Measurements from ENCODE around the gene STK39.

STK39 gene

GRCh38 chr2:168049609-168050008 is 197.8 kb downstream of the STK39 start:
- DNase-seq (ENCODE audit: low read depth in 1 of 2, low spot score in 1 of 2): no peak
- TF ChIP-seq SPI1 (IDR thresholded peaks at IDR 0.05; ENCODE audit: borderline replicate concordance, low read depth): no peak
- TF ChIP-seq REST (IDR thresholded peaks at IDR 0.05; ENCODE audit: insufficient replicate concordance, low read depth): no peak
- TF ChIP-seq POLR2AphosphoS5 (IDR thresholded peaks at IDR 0.05; ENCODE audit: low read depth): no peak
- TF ChIP-seq GABPA (IDR thresholded peaks at IDR 0.05; ENCODE audit: low read depth): no peak
- TF ChIP-seq CTCF (IDR thresholded peaks at IDR 0.05; ENCODE audit: insufficient read depth, low read length): no peak
- H3K27ac ChIP-seq (replicated peaks): no peak overlapping the region
- no peak overlapping the region for H3K4me3 ChIP-seq (replicated peaks; ENCODE audit: insufficient read depth, low read length)
- no peaks in the 10 kb centered on the region for H3K27me3 ChIP-seq (ENCODE audit: insufficient read depth, poor library complexity, severe bottlenecking)

GRCh38 chr2:168047091-168047690 is 200.2 kb downstream of the STK39 start:
- no peak for DNase-seq (ENCODE audit: low read depth in 1 of 2, low spot score in 1 of 2)
- TF ChIP-seq REST (IDR thresholded peaks at IDR 0.05; ENCODE audit: insufficient replicate concordance, low read depth): no peak
- TF ChIP-seq GABPA (IDR thresholded peaks at IDR 0.05; ENCODE audit: low read depth): no peak
- no peak for TF ChIP-seq CTCF (IDR thresholded peaks at IDR 0.05; ENCODE audit: insufficient read depth, low read length)
- no peak for TF ChIP-seq POLR2AphosphoS5 (IDR thresholded peaks at IDR 0.05; ENCODE audit: low read depth)
- TF ChIP-seq SPI1 (IDR thresholded peaks at IDR 0.05; ENCODE audit: borderline replicate concordance, low read depth): no peak
- H3K27me3 ChIP-seq (ENCODE audit: insufficient read depth, poor library complexity, severe bottlenecking): no peaks in the 10 kb centered on the region
- no peak overlapping the region for H3K4me3 ChIP-seq (replicated peaks; ENCODE audit: insufficient read depth, low read length)
- H3K27ac ChIP-seq (replicated peaks): no peak overlapping the region

GRCh38 chr2:168044579-168044978 is 202.8 kb downstream of the STK39 start:
- Histone ChIP-seq H3K4me3 (replicated peaks; ENCODE audit: insufficient read depth, low read length) (no peak overlapping the region), H3K27me3 (ENCODE audit: insufficient read depth, poor library complexity, severe bottlenecking) (no peaks in the 10 kb centered on the region), H3K27ac (replicated peaks) (no peak overlapping the region)
- no peak for TF ChIP-seq SPI1 (IDR thresholded peaks at IDR 0.05; ENCODE audit: borderline replicate concordance, low read depth)
- TF ChIP-seq REST (IDR thresholded peaks at IDR 0.05; ENCODE audit: insufficient replicate concordance, low read depth): no peak
- TF ChIP-seq POLR2AphosphoS5 (IDR thresholded peaks at IDR 0.05; ENCODE audit: low read depth): no peak
- TF ChIP-seq GABPA (IDR thresholded peaks at IDR 0.05; ENCODE audit: low read depth): no peak
- TF ChIP-seq CTCF (IDR thresholded peaks at IDR 0.05; ENCODE audit: insufficient read depth, low read length): no peak
- DNase-seq (ENCODE audit: low read depth in 1 of 2, low spot score in 1 of 2): no peak

Data from HL-60 (cell line).